OCI-LY7 (cell line): ENCODE measurements around the gene CREB3L1.

Source experiments
- CTCF ChIP-seq: fragments of 200-600 bp; sonication (generic); conservative IDR thresholded peaks from 2 replicates; pipeline ENCODE4 v1.5.1; 2014; ENCODE audit warnings: mild to moderate bottlenecking, antibody characterized with exemption, low read length, moderate library complexity, mixed read lengths
- EZH2phosphoT487 ChIP-seq: fragments of 200-600 bp; sonication (generic); IDR thresholded peaks from 2 replicates; pipeline ENCODE4 v1.6.1; 2018; ENCODE audit warnings: low read depth, borderline replicate concordance, mild to moderate bottlenecking, mixed run types, antibody characterized with exemption, low read length, moderate library complexity, mixed read lengths

- TF ChIP-seq CTCF: no peak
- no peak for TF ChIP-seq EZH2phosphoT487
Measured at GRCh38 chr11:46267930-46268329, 9.5 kb upstream of the CREB3L1 start.
